ENCODE results near the gene DUSP1.

DNA sequence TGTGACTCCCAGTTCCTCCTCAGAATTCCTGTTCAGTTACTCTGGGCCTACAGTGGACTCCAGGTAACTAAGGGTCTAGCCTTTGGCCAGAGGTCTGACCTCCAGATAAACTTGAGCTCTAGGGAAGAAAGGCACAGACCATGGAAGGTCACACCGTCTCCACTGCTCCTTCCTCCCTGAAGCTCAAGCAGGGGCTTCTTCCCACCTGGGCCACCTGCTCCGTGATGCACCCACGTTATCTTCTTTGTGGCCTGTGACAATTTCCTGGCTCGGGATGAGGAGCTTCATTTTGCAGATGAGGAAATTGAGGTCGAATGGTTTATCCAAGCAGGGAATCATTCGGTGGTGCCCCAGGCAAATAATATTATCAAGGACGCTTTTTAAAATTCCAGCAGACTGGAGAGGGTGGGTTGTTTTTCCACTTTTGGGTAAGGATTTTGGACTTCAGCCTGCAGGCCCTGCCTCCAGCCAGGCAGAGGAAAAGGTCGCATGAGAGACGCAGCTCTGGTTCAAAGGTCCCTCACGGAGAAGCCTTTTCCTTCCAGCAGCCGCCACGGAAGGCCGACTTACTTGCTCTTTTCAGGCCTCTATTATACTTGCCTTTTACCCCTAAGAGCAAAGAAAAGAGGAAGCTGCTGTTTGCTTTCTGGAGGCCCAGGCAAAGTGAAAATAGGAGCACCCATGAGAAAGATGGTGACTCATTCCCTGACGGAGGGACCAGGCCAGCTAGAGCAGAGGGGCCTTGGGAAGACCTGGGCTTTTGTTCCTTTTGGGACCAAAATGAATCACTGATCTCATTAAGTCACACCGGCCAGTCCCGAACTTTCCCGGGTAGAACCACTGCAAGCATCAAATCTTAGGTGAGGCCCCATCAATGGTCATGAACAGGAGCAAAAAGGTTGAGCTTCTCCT, 22.8 kb upstream of the DUSP1 start:
- TF ChIP-seq FOXA1 (IDR thresholded peaks at IDR 0.05) (no peak), FOXM1 (IDR thresholded peaks at IDR 0.05; ENCODE audit: borderline replicate concordance) (no peak), SP1 (IDR thresholded peaks at IDR 0.05) (no peak)

Data from HEK293T (cell line).